NT2/D1 (cell line): ENCODE results near the gene CACNA1D.

Source experiments
- SUZ12 ChIP-seq: IDR thresholded peaks from 2 replicates; pipeline ENCODE4 v1.6.1; 2011; ENCODE audit not compliant: insufficient read length, insufficient read depth; ENCODE audit errors: extremely low read depth
- YY1 ChIP-seq: IDR thresholded peaks from 2 replicates; pipeline ENCODE4 v1.6.1; 2011; ENCODE audit not compliant: insufficient read length, insufficient read depth

GRCh38 chr3:53694046-53694445, 199.6 kb downstream of the CACNA1D start:
- TF ChIP-seq YY1 = no peak
- no peak for TF ChIP-seq SUZ12
